HT-29 (cell line): Measurements from ENCODE around the gene TMEM232. TPM values are rescaled to one million over a fixed set of nuclear protein-coding genes. Genes with fewer than 3 reads are reported as not detected.

Source experiments
- DNase-seq: peaks from one replicate; pipeline ENCODE4 v3.0.0-alpha.2; 2015; ENCODE audit warnings: low spot score
- total RNA-seq: library from RNA; depleted of rRNA; stranded (reverse); fragments of >200 nt; shearing (Covaris generic); gene quantifications from 2 replicates; pipeline ENCODE4 v1.2.3, GENCODE V29; 2014

Gene TMEM232
- total RNA-seq, 1 experiment from 2014 or later: 0.94 TPM

- no peak for DNase-seq
Observed at GRCh38 chr5:110517396-110517795, 209.1 kb downstream of the TMEM232 start.

- DNase-seq: no peak
Observed at GRCh38 chr5:110514030-110514429, 212.4 kb downstream of the TMEM232 start.

GRCh38 chr5:110512266-110512665 is 214.2 kb downstream of the TMEM232 start:
- DNase-seq: no peak

GRCh38 chr5:110510146-110510545 is 216.3 kb downstream of the TMEM232 start:
- no peak for DNase-seq

GRCh38 chr5:110507972-110508371 is 218.5 kb downstream of the TMEM232 start:
- no peak for DNase-seq

GRCh38 chr5:110506378-110506777 is 220.1 kb downstream of the TMEM232 start:
- no peak for DNase-seq

GRCh38 chr5:110496276-110496675 is 230.2 kb downstream of the TMEM232 start:
- DNase-seq: no peak

- no peak for DNase-seq
Observed at GRCh38 chr5:110492446-110492845, 234.0 kb downstream of the TMEM232 start.

DNA sequence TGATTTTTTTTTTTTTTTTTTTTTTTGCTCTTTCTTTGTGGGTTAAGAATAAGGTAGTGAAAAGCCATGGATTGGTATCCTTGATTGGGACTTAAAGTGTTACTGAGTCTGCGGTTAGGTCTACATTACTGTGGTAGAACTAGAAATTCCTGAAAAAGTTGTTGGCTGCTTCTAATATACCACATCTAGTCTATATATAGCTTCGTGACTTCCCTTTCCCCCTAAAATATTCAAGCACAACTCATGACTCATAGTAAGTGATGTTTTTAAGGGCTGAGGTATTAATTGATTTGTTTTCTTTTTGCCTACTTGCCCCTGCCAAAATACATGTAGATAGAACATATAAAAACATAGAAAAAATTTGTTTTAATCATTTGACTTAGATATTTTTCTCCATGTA is 247.6 kb downstream of the TMEM232 start:
- DNase-seq: peak; percentile 12

GRCh38 chr5:110477911-110478310 is 248.6 kb downstream of the TMEM232 start:
- DNase-seq: no peak

- no peak for DNase-seq
Observed at GRCh38 chr5:110476164-110476563, 250.3 kb downstream of the TMEM232 start.

DNA sequence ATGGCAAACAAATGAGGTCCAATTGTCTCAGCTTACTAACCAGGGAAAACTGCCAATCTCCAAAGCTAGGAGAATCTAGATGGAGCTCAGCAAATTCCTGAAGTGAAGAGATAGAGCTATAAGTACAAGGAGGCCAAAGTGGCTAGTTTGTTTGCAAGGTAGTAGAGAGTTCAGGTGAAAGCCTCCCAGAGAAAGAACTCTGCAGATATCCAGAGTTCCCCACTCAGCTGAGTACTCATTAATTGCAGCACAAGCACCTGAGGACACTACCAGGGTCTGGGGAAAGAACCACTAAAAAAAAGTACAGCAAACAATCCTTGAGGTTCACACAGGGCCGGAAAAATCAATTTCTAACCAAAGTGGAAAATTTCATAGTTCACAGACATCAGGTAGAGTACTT is 250.9 kb downstream of the TMEM232 start:
- DNase-seq: no peak

GRCh38 chr5:110469486-110469885 is 257.0 kb downstream of the TMEM232 start:
- DNase-seq: no peak

GRCh38 chr5:110463106-110463505 is 263.4 kb downstream of the TMEM232 start:
- DNase-seq: no peak

DNA sequence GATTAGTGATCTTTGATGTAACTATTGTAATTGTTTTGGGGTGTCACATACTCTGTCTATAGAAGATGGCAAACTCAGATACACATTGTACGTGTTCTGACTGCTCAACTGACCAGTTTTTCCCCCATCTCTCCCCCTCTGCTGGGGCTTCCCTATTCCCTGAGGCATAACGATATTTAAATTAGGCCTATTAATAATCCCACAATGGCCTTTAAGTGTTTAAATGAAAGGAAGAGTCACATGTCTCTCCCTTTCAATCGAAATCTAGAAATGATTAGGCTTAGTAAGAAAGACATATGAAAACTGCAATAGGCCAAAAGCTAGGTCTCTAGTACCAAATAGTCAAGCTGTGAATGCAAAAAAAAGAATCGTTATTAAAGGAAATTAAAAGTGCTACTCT is 265.6 kb downstream of the TMEM232 start:
- no peak for DNase-seq

- DNase-seq: no peak
Observed at GRCh38 chr5:110458313-110458712, 268.2 kb downstream of the TMEM232 start.

DNA sequence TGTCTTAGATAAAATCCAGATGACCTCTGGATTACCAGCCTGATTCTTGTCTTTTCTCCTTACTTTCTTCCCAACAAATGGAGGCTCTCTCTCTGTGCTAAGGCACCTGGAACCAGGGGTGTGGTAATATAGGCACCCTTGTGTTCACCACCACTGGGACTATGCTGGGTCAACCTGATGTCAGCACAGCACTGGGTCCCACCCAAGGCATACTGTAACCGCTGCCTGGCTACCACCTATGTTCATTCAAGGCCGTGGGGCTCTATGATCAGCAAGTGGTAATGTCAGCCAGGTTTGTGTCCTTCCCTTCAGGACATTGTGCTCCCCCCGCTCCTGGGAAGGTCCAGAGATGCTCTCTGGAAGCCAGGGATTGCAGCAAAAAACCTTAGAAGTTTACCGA is 283.6 kb downstream of the TMEM232 start:
- DNase-seq: no peak

DNA sequence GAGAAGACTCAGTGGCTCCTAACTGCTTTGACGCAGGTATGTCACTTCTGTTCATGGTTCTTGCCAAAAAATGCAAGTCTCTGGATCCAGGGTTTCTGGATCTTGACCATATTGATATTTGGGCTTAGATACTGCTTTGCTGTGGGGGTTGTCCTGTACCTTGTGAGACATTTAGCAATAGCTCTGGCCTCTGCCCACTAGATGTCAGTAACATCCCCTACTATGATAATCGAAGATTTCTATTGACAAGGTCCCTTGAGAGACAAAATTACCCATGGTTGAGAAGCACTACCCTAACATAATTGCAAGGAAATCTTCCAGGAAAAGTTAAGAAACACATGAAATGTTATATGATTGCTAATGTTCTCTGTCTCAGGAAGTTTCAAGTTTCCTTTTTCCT is 285.4 kb downstream of the TMEM232 start:
- DNase-seq: peak; percentile 47

DNA sequence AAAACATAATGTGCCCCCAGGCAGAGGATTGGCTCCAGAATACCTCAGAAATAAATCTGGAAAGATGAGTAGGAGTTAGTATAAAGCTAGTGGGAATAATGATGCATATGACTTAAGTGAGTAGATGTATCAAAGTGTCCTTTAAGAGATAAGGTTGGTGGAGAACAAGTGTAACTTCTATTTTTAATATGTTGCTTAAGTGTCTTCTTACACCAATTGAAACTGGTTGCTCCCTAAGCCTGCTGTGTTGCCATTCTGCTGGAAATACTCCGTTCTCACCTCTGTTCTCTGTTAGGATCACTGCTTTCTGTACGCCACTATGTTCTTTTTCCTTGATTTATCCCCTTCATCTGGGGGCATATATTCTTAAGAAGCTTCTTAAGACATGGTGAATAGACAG is 286.4 kb downstream of the TMEM232 start:
- DNase-seq: no peak

DNA sequence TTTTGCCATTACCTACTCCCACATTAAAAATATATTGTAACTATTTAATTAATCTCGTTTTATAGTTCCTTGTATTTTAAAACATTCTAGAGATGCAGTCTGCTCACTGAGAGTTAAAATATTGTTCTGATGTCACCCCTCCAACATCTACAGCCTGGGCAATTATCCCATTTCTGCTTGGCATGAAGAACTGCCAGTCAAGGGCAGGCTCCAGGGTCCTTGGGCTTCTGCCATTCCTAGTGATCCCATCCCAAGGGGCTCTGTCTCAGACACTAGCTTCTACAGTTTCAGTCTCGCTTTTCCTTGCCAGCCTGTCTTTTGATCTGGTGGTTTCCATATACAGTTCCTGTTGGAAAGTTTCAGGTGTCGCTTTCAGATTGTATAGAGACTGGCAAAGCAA is 287.2 kb downstream of the TMEM232 start:
- no peak for DNase-seq

GRCh38 chr5:110435207-110435606 is 291.3 kb downstream of the TMEM232 start:
- no peak for DNase-seq

DNA sequence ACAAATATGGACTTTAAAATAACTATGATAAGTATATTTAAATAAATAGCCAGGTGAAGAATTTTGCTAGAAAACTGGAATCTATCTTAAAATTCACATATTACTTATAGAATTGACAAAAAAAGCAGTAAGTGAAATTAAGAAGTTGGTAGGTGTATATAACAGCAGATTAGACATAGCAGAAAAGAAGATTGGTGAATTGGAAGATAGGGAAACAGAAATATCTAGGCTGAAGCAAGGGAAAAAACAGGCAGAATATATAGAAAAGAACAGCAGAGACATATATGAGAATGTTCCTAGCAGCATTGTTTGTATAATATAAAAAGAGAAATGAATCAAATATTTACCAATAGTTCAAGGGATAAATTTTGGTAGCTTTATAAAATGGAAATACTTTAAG is 294.9 kb downstream of the TMEM232 start:
- no peak for DNase-seq

GRCh38 chr5:110414360-110414759 is 312.1 kb downstream of the TMEM232 start:
- DNase-seq: peak; percentile 12

DNA sequence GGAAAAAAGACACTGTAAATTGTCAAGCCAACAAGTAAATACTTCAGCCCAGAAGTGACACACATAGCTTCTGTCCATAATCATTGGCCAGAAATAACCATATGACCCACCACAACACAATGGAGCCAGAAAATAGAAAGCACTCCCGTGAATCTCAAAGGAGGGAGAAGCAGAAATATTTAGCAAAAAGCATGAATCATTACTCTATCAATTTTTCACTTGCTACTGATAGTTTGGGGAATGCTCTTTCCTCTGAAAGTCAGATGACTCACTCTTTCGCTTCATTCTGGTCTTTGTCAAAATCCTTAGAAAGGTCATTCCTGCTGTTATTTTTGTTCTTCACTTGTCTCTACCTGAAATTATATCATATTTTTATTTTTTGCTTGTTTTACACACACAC is 312.6 kb downstream of the TMEM232 start:
- DNase-seq: no peak

- no peak for DNase-seq
Observed at GRCh38 chr5:110409571-110409970, 316.9 kb downstream of the TMEM232 start.
